Suprapubic skin (tissue), 4 donors: ENCODE measurements around the gene ZNF462. TPM values are rescaled to one million over a fixed set of nuclear protein-coding genes. Genes with fewer than 3 reads are reported as not detected.

Experiments
- DNase-seq, 2 donors: peaks; one replicate each; pipeline ENCODE4 v3.0.0-alpha.2; 2019; ENCODE audit warnings: low spot score in 2 of 2
- H3K27ac ChIP-seq: fragments of 200-600 bp; sonication (generic); one replicate; pipeline ENCODE4 v1.5.1; 2019
- H3K27me3 ChIP-seq: fragments of 200-600 bp; sonication (generic); one replicate; pipeline ENCODE4 v1.5.1; 2019
- H3K36me3 ChIP-seq: fragments of 200-600 bp; sonication (generic); one replicate; pipeline ENCODE4 v1.5.1; 2019
- H3K4me1 ChIP-seq: fragments of 200-600 bp; sonication (generic); one replicate; pipeline ENCODE4 v1.5.1; 2019
- H3K4me3 ChIP-seq: fragments of 200-600 bp; sonication (generic); one replicate; pipeline ENCODE4 v1.5.1; 2019; ENCODE audit warnings: mild to moderate bottlenecking
- H3K9me3 ChIP-seq: fragments of 200-600 bp; sonication (generic); one replicate; pipeline ENCODE4 v1.5.1; 2019
- EP300 ChIP-seq: sonication (generic); formaldehyde crosslinking; IDR thresholded peaks from one replicate; pipeline ENCODE4 v1.6.1; 2017; ENCODE audit warnings: antibody characterized with exemption
- POLR2A ChIP-seq, 2 donors: fragments of 450-650 bp; IDR thresholded peaks; one replicate each; pipeline ENCODE4 v1.6.1; 2017; ENCODE audit warnings: antibody characterized with exemption in 2 of 2, mild to moderate bottlenecking in 2 of 2, moderate library complexity in 2 of 2
- POLR2AphosphoS5 ChIP-seq, 3 donors: sonication (generic); formaldehyde crosslinking; IDR thresholded peaks; one replicate each; pipeline ENCODE4 v1.6.1; 2017; ENCODE audit warnings: antibody characterized with exemption in 3 of 3
- WGBS: methylation state at CpG from one replicate; pipeline ENCODE4 v1.1.5; 2018; 5-methylcytosine and 5-hydroxymethylcytosine counted together
- total RNA-seq, 4 donors: library from RNA; depleted of rRNA; stranded (reverse); fragments of >200 nt; gene quantifications; one replicate each; pipeline ENCODE4 v1.1.0, GENCODE V29; 2016
- TF ChIP-seq, protein P1 (sequence below), 2 donors: fragments of 200-600 bp in 1 of 2; fragments of 450-650 bp in 1 of 2; sonication (generic) in 1 of 2; IDR thresholded peaks; one replicate each; pipeline ENCODE4 v1.5.1; 2016 to 2019; ENCODE audit warnings: antibody characterized with exemption in 2 of 2, mild to moderate bottlenecking in 1 of 2, moderate library complexity in 1 of 2

Gene ZNF462
- total RNA-seq, 4 donors from 2014 or later, result 16.4 to 35.2 (median 29.7) TPM

DNA sequence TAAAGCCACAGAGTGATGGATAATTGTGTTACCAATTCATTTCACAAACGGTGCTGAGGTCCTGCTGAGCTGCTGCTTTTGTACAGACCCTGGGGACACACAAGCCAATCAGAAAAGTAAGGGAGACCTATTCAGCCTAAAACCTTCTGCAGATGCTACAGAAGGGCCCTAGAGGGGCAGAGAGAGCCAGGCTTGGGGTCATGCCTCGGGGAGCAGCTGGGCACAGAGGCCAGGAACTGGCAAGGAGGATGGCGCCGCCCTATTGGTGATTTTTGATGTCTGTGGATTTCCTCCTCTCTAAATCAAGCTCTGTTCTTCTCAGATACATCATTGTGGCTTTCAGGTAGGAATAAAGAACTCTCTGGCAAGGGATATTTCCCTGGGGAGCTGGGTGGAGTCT, 181.9 kb downstream of the ZNF462 start:
- TF ChIP-seq, protein P1, sequence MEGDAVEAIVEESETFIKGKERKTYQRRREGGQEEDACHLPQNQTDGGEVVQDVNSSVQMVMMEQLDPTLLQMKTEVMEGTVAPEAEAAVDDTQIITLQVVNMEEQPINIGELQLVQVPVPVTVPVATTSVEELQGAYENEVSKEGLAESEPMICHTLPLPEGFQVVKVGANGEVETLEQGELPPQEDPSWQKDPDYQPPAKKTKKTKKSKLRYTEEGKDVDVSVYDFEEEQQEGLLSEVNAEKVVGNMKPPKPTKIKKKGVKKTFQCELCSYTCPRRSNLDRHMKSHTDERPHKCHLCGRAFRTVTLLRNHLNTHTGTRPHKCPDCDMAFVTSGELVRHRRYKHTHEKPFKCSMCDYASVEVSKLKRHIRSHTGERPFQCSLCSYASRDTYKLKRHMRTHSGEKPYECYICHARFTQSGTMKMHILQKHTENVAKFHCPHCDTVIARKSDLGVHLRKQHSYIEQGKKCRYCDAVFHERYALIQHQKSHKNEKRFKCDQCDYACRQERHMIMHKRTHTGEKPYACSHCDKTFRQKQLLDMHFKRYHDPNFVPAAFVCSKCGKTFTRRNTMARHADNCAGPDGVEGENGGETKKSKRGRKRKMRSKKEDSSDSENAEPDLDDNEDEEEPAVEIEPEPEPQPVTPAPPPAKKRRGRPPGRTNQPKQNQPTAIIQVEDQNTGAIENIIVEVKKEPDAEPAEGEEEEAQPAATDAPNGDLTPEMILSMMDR (IDR thresholded peaks at IDR 0.05), result no peak
- no peak for TF ChIP-seq POLR2A (IDR thresholded peaks at IDR 0.05)
- TF ChIP-seq EP300, result no peak
- TF ChIP-seq POLR2AphosphoS5 (IDR thresholded peaks at IDR 0.05), result no peak
- Histone ChIP-seq H3K27me3 (no peaks in the 10 kb centered on the region), H3K4me1 (no peaks in the 10 kb centered on the region), H3K36me3 (no peaks in the 10 kb centered on the region), H3K9me3 (no peaks in the 10 kb centered on the region), H3K27ac (no peak overlapping the region), H3K4me3 (no peak overlapping the region)
- WGBS, result 88% methylated on average over 4 of the region's 4 CpGs
- no peak for DNase-seq

DNA sequence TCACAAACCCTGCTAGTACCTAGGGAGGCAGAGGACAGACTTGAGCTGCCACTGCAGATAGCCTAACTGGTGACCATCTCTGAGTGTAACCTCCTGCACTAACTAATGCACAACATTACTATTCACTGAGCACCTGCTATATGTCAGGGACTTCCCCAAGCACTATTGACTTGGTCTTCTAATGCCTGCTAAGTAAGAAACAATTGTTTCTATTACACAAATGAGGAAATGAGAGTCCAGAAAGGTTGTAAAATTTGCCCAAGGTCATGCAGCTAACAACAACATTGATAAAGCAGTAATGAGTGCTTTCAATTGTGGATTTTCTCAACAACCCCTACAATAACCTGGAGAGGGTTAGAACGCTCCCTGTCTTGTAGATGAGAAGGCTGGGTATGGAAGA, 183.7 kb downstream of the ZNF462 start:
- Histone ChIP-seq H3K36me3 (no peaks in the 10 kb centered on the region), H3K9me3 (no peaks in the 10 kb centered on the region), H3K27me3 (no peaks in the 10 kb centered on the region), H3K4me1 (no peaks in the 10 kb centered on the region), H3K27ac (no peak overlapping the region), H3K4me3 (no peak overlapping the region)
- 92% methylated on average over 1 of the region's 1 CpG for WGBS
- TF ChIP-seq POLR2AphosphoS5 (IDR thresholded peaks at IDR 0.05), result no peak
- TF ChIP-seq POLR2A (IDR thresholded peaks at IDR 0.05), result no peak
- TF ChIP-seq EP300, result no peak
- TF ChIP-seq, protein P1 (IDR thresholded peaks at IDR 0.05), result no peak
- DNase-seq, result no peak

- Histone ChIP-seq H3K27ac (no peak overlapping the region), H3K4me1 (no peaks in the 10 kb centered on the region), H3K9me3 (no peaks in the 10 kb centered on the region), H3K27me3 (no peaks in the 10 kb centered on the region), H3K4me3 (no peak overlapping the region), H3K36me3 (no peaks in the 10 kb centered on the region)
- WGBS, result 79% methylated on average over 13 of the region's 13 CpGs
- no peak for TF ChIP-seq EP300
- no peak for DNase-seq
These were observed 186.3 kb downstream of the ZNF462 start for GRCh38 chr9:107049046-107049802.

DNA sequence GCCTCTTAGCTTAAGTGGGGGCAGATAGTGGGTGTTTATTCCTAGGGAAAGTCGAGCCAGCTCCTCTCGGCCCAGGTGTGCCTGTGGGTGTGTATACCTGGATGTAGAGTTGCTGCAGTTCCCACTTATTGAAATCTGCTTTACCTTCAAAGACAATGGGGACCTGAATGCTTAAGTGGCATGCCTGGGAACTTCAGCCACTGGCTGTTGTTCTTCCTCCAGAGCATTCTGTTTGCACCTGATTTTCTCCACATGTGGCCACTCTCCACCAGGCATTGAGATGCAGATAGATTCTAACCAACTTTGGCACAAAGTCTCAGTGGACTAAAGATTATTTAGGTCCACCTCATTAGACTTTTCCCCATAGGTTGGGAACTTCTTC, 186.8 kb downstream of the ZNF462 start:
- no peak overlapping the region for H3K27ac ChIP-seq

DNA sequence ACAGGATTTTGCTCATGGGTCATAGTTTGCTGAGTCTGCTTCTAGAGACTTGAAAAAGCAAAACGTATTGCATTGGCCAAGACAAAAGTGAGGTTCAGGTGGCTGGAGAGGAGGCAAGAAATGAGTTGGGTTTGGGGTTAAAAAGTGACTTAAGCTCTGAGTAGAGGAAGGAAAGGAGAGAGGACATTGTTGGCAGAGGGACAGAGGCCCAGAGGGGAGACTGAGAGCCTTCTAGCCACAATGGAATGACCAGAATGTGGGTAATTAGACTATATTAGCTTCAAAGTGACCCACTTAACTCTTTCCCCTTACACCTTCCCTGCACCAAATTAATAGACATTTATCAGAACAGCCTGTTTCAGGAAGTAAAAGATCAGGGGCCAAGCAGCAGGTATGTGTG, 188.4 kb downstream of the ZNF462 start:
- TF ChIP-seq POLR2A (IDR thresholded peaks at IDR 0.05), result no peak
- TF ChIP-seq POLR2AphosphoS5 (IDR thresholded peaks at IDR 0.05), result no peak
- TF ChIP-seq, protein P1 (IDR thresholded peaks at IDR 0.05), result no peak
- TF ChIP-seq EP300, result no peak

More for the DNA sequence above, 186.8 kb downstream of the ZNF462 start:
- H3K4me3 ChIP-seq, result no peak overlapping the region
- no peaks in the 10 kb centered on the region for H3K4me1 ChIP-seq
- WGBS, result 41% methylated on average over 2 of the region's 2 CpGs
- no peak for DNase-seq
- no peaks in the 10 kb centered on the region for H3K27me3 ChIP-seq
- TF ChIP-seq, protein P1 (IDR thresholded peaks at IDR 0.05), result no peak
- TF ChIP-seq POLR2A (IDR thresholded peaks at IDR 0.05) (no peak), POLR2AphosphoS5 (IDR thresholded peaks at IDR 0.05) (no peak)
- H3K9me3 ChIP-seq, result no peaks in the 10 kb centered on the region
- no peaks in the 10 kb centered on the region for H3K36me3 ChIP-seq

More for the DNA sequence above, 188.4 kb downstream of the ZNF462 start:
- Histone ChIP-seq H3K4me3 (no peak overlapping the region), H3K4me1 (no peaks in the 10 kb centered on the region), H3K36me3 (no peaks in the 10 kb centered on the region), H3K27ac (no peak overlapping the region), H3K27me3 (no peaks in the 10 kb centered on the region), H3K9me3 (no peaks in the 10 kb centered on the region)
- WGBS, result 66% methylated on average over 1 of the region's 1 CpG
- DNase-seq, result no peak
